ENCODE measurements around the gene CPEB1.

The CPEB1 gene

GRCh38 chr15:82556315-82557035 lies 90.7 kb downstream of the CPEB1 start:
- no peak for TF ChIP-seq CTCF (IDR thresholded peaks at IDR 0.05; ENCODE audit: control extremely low read depth, extremely low read depth, low read depth, missing control alignments)
- no peak for DNase-seq (ENCODE audit: extremely low spot score)
- POLR2A ChIA-PET, result no interaction called here
- CTCF ChIA-PET, result interaction anchor here (1.4 to 2.3 kb wide), 3 partner anchors 11 to 26 kb away, joined by 4 to 5 read pairs (median 4); no protein-coding TSS in a partner anchor

GRCh38 chr15:82554849-82555248 lies 92.3 kb downstream of the CPEB1 start:
- CTCF ChIA-PET, result interaction anchor here (1.8 kb wide), 1 partner anchor 14 kb away, joined by 4 read pairs; no protein-coding TSS in a partner anchor
- TF ChIP-seq CTCF (IDR thresholded peaks at IDR 0.05; ENCODE audit: control extremely low read depth, extremely low read depth, low read depth, missing control alignments), result no peak
- POLR2A ChIA-PET, result no interaction called here
- DNase-seq (ENCODE audit: extremely low spot score), result no peak

GRCh38 chr15:82554351-82554750 lies 92.8 kb downstream of the CPEB1 start:
- CTCF ChIA-PET, result interaction anchor here (2.0 kb wide), 1 partner anchor 11 kb away, joined by 9 read pairs; no protein-coding TSS in a partner anchor
- no peak for TF ChIP-seq CTCF (IDR thresholded peaks at IDR 0.05; ENCODE audit: control extremely low read depth, extremely low read depth, low read depth, missing control alignments)
- POLR2A ChIA-PET, result interaction anchor here (0.8 to 1.2 kb wide), 2 partner anchors 10 to 14 kb away, joined by 3 read pairs; partner anchors contain the start of gene RPS17
- DNase-seq (ENCODE audit: extremely low spot score), result no peak

GRCh38 chr15:82553846-82554245 lies 93.3 kb downstream of the CPEB1 start:
- TF ChIP-seq CTCF (IDR thresholded peaks at IDR 0.05; ENCODE audit: control extremely low read depth, extremely low read depth, low read depth, missing control alignments), result no peak
- DNase-seq (ENCODE audit: extremely low spot score), result no peak
- CTCF ChIA-PET, result interaction anchor here (1.4 to 2.0 kb wide), 3 partner anchors 10 to 23 kb away, joined by 8 to 9 read pairs (median 9); partner anchors contain the start of gene RPS17
- POLR2A ChIA-PET, result interaction anchor here (0.8 to 1.2 kb wide), 2 partner anchors 9 to 14 kb away, joined by 3 read pairs; partner anchors contain the start of gene RPS17

GRCh38 chr15:82552861-82553260 lies 94.3 kb downstream of the CPEB1 start:
- CTCF ChIA-PET, result interaction anchor here (1.4 to 2.0 kb wide), 3 partner anchors 9 to 22 kb away, joined by 8 to 9 read pairs (median 9); partner anchors contain the start of gene RPS17
- no peak for DNase-seq (ENCODE audit: extremely low spot score)
- POLR2A ChIA-PET, result interaction anchor here (1.2 kb wide), 1 partner anchor 13 kb away, joined by 3 read pairs; the partner anchor contains the start of gene RPS17
- TF ChIP-seq CTCF (IDR thresholded peaks at IDR 0.05; ENCODE audit: control extremely low read depth, extremely low read depth, low read depth, missing control alignments), result no peak

GRCh38 chr15:82551646-82552247 lies 95.4 kb downstream of the CPEB1 start:
- ChIA-PET POLR2A (no interaction called here), CTCF (interaction anchor here (1.0 to 2.0 kb wide), 5 partner anchors 11 to 448 kb away, joined by 3 to 15 read pairs (median 3); partner anchors contain the start of gene RPS17)
- DNase-seq (ENCODE audit: extremely low spot score), result peak; percentile 42
- no peak for TF ChIP-seq CTCF (IDR thresholded peaks at IDR 0.05; ENCODE audit: control extremely low read depth, extremely low read depth, low read depth, missing control alignments)

Data from GM10248 (cell line).